Breast epithelium (tissue), 3 donors: ENCODE measurements around the gene VANGL1.

ENCODE experiments used
- CTCF ChIP-seq, 3 donors: fragments of 450-650 bp; IDR thresholded peaks; one replicate each; pipeline ENCODE4 v1.5.1; 2016 to 2017; ENCODE audit warnings: antibody characterized with exemption in 3 of 3, mild to moderate bottlenecking in 3 of 3, moderate library complexity in 3 of 3
- POLR2A ChIP-seq: fragments of 450-650 bp; IDR thresholded peaks from one replicate; pipeline ENCODE4 v1.6.1; 2016; ENCODE audit warnings: antibody characterized with exemption, mild to moderate bottlenecking, moderate library complexity
- POLR2AphosphoS5 ChIP-seq, 3 donors: sonication (generic); formaldehyde crosslinking; IDR thresholded peaks; one replicate each; pipeline ENCODE4 v1.6.1; 2017; ENCODE audit warnings: antibody characterized with exemption in 3 of 3

GRCh38 chr1:115609021-115609420 is 32.7 kb upstream of the VANGL1 start:
- TF ChIP-seq CTCF (IDR thresholded peaks at IDR 0.05) (no peak), POLR2A (no peak), POLR2AphosphoS5 (IDR thresholded peaks at IDR 0.05) (no peak)
